Trophoblast cell (in vitro differentiated cells and primary cell): ENCODE results near the gene ENTPD8.

Experiments
- DNase-seq, 2 donors: peaks; one replicate each; pipeline ENCODE4 v3.0.0-alpha.2; 2016
- H2AFZ ChIP-seq: 2 replicates; pipeline ENCODE4 v1.6.1; 2013; ENCODE audit warnings: low read length, moderate library complexity, mild to moderate bottlenecking; ENCODE audit not compliant: insufficient read depth, poor library complexity
- H2AK5ac ChIP-seq: 2 replicates; pipeline ENCODE4 v1.6.1; 2013; ENCODE audit warnings: mild to moderate bottlenecking, low read length
- H2BK120ac ChIP-seq: 2 replicates; pipeline ENCODE4 v1.6.1; 2013; ENCODE audit warnings: low read length, mild to moderate bottlenecking, moderate library complexity; ENCODE audit not compliant: insufficient read depth, poor library complexity
- H2BK12ac ChIP-seq: 2 replicates; pipeline ENCODE4 v1.6.1; 2013; ENCODE audit warnings: mild to moderate bottlenecking, low read length, moderate library complexity
- H2BK5ac ChIP-seq: 2 replicates; pipeline ENCODE4 v1.6.1; 2013; ENCODE audit warnings: low read length, low read depth, moderate library complexity, mild to moderate bottlenecking; ENCODE audit not compliant: poor library complexity
- H3K14ac ChIP-seq: 2 replicates; pipeline ENCODE4 v1.6.1; 2013; ENCODE audit warnings: mild to moderate bottlenecking, low read length
- H3K18ac ChIP-seq: 2 replicates; pipeline ENCODE4 v1.6.1; 2013; ENCODE audit warnings: mild to moderate bottlenecking, low read length
- H3K23ac ChIP-seq: 2 replicates; pipeline ENCODE4 v1.6.1; 2013; ENCODE audit warnings: low read length
- H3K27ac ChIP-seq: 2 replicates; pipeline ENCODE4 v1.5.1; 2013; ENCODE audit warnings: low read depth, mild to moderate bottlenecking, inconsistent platforms, low read length, moderate library complexity
- H3K27me3 ChIP-seq: 2 replicates; pipeline ENCODE4 v1.6.1; 2013; ENCODE audit warnings: inconsistent platforms, mild to moderate bottlenecking, low read length, moderate library complexity; ENCODE audit not compliant: insufficient read depth
- H3K36me3 ChIP-seq, 2 experiments: 1 replicate in 1 of 2; 2 replicates in 1 of 2; pipeline ENCODE4 v1.6.1; 2013; ENCODE audit warnings: low read length in 2 of 2, mild to moderate bottlenecking in 2 of 2, moderate library complexity in 1 of 2; ENCODE audit not compliant: insufficient read depth in 2 of 2, control insufficient read depth in 1 of 2
- H3K4ac ChIP-seq: 2 replicates; pipeline ENCODE4 v1.6.1; 2013; ENCODE audit warnings: low read depth, mild to moderate bottlenecking, low read length, moderate library complexity
- H3K4me1 ChIP-seq, 2 experiments: 1 replicate in 1 of 2; 2 replicates in 1 of 2; pipeline ENCODE4 v1.6.1; 2013; ENCODE audit warnings: low read length in 2 of 2, mild to moderate bottlenecking in 2 of 2, moderate library complexity in 1 of 2; ENCODE audit not compliant: insufficient read depth in 2 of 2, control insufficient read depth in 1 of 2
- H3K4me2 ChIP-seq: 2 replicates; pipeline ENCODE4 v1.6.1; 2013; ENCODE audit warnings: inconsistent platforms, mild to moderate bottlenecking, low read length, moderate library complexity
- H3K4me3 ChIP-seq: 2 replicates; pipeline ENCODE4 v1.5.1; 2013; ENCODE audit warnings: mild to moderate bottlenecking, low read depth, low read length, inconsistent platforms
- H3K79me1 ChIP-seq: one replicate; pipeline ENCODE4 v1.6.1; 2013; ENCODE audit warnings: low read length
- H3K79me2 ChIP-seq: 2 replicates; pipeline ENCODE4 v1.6.1; 2013; ENCODE audit warnings: low read length, mild to moderate bottlenecking; ENCODE audit not compliant: control insufficient read depth, insufficient read depth, poor library complexity
- H3K9ac ChIP-seq: 2 replicates; pipeline ENCODE4 v1.6.1; 2013; ENCODE audit warnings: mild to moderate bottlenecking, low read length
- H3K9me3 ChIP-seq: 2 replicates; pipeline ENCODE4 v1.6.1; 2013; ENCODE audit warnings: low read depth, mild to moderate bottlenecking, control low read depth, inconsistent platforms, low read length; ENCODE audit not compliant: insufficient read depth
- H4K12ac ChIP-seq: 2 replicates; pipeline ENCODE4 v1.6.1; 2013; ENCODE audit warnings: low read depth, mild to moderate bottlenecking, low read length, moderate library complexity
- H4K8ac ChIP-seq: 2 replicates; pipeline ENCODE4 v1.6.1; 2013; ENCODE audit warnings: low read depth, mild to moderate bottlenecking, low read length, moderate library complexity
- H4K91ac ChIP-seq: one replicate; pipeline ENCODE4 v1.6.1; 2013; ENCODE audit warnings: low read depth, mild to moderate bottlenecking, low read length, moderate library complexity
- WGBS: extraction: QIAGEN DNeasy Blood & Tissue Kit; methylation state at CpG from one replicate; pipeline ENCODE4 v1.1.7; 2013; ENCODE audit warnings: missing lambda C conversion rate; ENCODE audit not compliant: insufficient read length, insufficient coverage; ENCODE audit errors: extremely low coverage; 5-methylcytosine and 5-hydroxymethylcytosine counted together

The ENTPD8 gene

GRCh38 chr9:137409515-137409914, 31.6 kb downstream of the ENTPD8 start:
- H3K79me1 ChIP-seq, result peaks cover 2% of the 10 kb centered on the region
- H3K9ac ChIP-seq, result no peak overlapping the region
- WGBS, result no CpG with 5 or more reads among the region's 11 CpGs
- DNase-seq, result no peak
- no peak overlapping the region for H3K4me3 ChIP-seq
- H3K14ac ChIP-seq, result no peak overlapping the region
- H4K12ac ChIP-seq, result no peak overlapping the region
- H4K8ac ChIP-seq, result no peak overlapping the region
- H3K36me3 ChIP-seq, result peaks cover 0 to 2% of the 10 kb centered on the region in 2 experiments
- no peak overlapping the region for H2BK5ac ChIP-seq
- H3K4me1 ChIP-seq, result peaks cover 0 to 16% of the 10 kb centered on the region in 2 experiments
- no peak overlapping the region for H3K4ac ChIP-seq
- H3K27ac ChIP-seq, result no peak overlapping the region
- no peak overlapping the region for H3K4me2 ChIP-seq
- peaks cover 3% of the 10 kb centered on the region for H3K27me3 ChIP-seq
- no peak overlapping the region for H3K23ac ChIP-seq
- no peak overlapping the region for H2AK5ac ChIP-seq
- no peak overlapping the region for H2AFZ ChIP-seq
- H4K91ac ChIP-seq, result no peak overlapping the region
- no peaks in the 10 kb centered on the region for H3K9me3 ChIP-seq
- no peak overlapping the region for H3K18ac ChIP-seq
- no peak overlapping the region for H2BK12ac ChIP-seq
- H2BK120ac ChIP-seq, result no peak overlapping the region
- peaks cover 2% of the 10 kb centered on the region for H3K79me2 ChIP-seq

GRCh38 chr9:137408651-137409405, 32.3 kb downstream of the ENTPD8 start:
- no peak overlapping the region for H3K27ac ChIP-seq

GRCh38 chr9:137407590-137408300, 33.4 kb downstream of the ENTPD8 start:
- no peak overlapping the region for H2AK5ac ChIP-seq
- no peak overlapping the region for H3K4me3 ChIP-seq
- peaks cover 0 to 2% of the 10 kb centered on the region in 2 experiments for H3K36me3 ChIP-seq
- no peak overlapping the region for H3K23ac ChIP-seq
- H2BK12ac ChIP-seq, result no peak overlapping the region
- no peak overlapping the region for H3K4ac ChIP-seq
- H4K12ac ChIP-seq, result no peak overlapping the region
- peaks cover 2% of the 10 kb centered on the region for H3K79me2 ChIP-seq
- no peak overlapping the region for H3K14ac ChIP-seq
- H2AFZ ChIP-seq, result no peak overlapping the region
- H4K8ac ChIP-seq, result no peak overlapping the region
- H3K9me3 ChIP-seq, result no peaks in the 10 kb centered on the region
- H3K27ac ChIP-seq, result no peak overlapping the region
- peaks cover 2% of the 10 kb centered on the region for H3K79me1 ChIP-seq
- H3K9ac ChIP-seq, result no peak overlapping the region
- DNase-seq, result no peak
- no peak overlapping the region for H2BK5ac ChIP-seq
- H3K4me2 ChIP-seq, result no peak overlapping the region
- peaks cover 3% of the 10 kb centered on the region for H3K27me3 ChIP-seq
- no peak overlapping the region for H2BK120ac ChIP-seq
- H4K91ac ChIP-seq, result no peak overlapping the region
- WGBS, result no CpG with 5 or more reads among the region's 31 CpGs
- peaks cover 0 to 16% of the 10 kb centered on the region in 2 experiments for H3K4me1 ChIP-seq
- no peak overlapping the region for H3K18ac ChIP-seq

More at GRCh38 chr9:137408651-137409405, 32.3 kb downstream of the ENTPD8 start:
- H3K9me3 ChIP-seq, result no peaks in the 10 kb centered on the region
- no peak overlapping the region for H2BK12ac ChIP-seq
- peaks cover 2% of the 10 kb centered on the region for H3K79me2 ChIP-seq
- no peak overlapping the region for H2BK5ac ChIP-seq
- peaks cover 2% of the 10 kb centered on the region for H3K79me1 ChIP-seq
- DNase-seq, result peak; percentile 70 to 77
- no peak overlapping the region for H2AFZ ChIP-seq
- H3K14ac ChIP-seq, result no peak overlapping the region
- no peak overlapping the region for H4K12ac ChIP-seq
- H3K4me2 ChIP-seq, result no peak overlapping the region
- peaks cover 0 to 2% of the 10 kb centered on the region in 2 experiments for H3K36me3 ChIP-seq
- no peak overlapping the region for H3K18ac ChIP-seq
- H3K23ac ChIP-seq, result no peak overlapping the region
- H3K27me3 ChIP-seq, result peaks cover 3% of the 10 kb centered on the region
- H3K4me3 ChIP-seq, result no peak overlapping the region
- H4K91ac ChIP-seq, result no peak overlapping the region
- no CpG with 5 or more reads among the region's 24 CpGs for WGBS
- H2AK5ac ChIP-seq, result no peak overlapping the region
- no peak overlapping the region for H4K8ac ChIP-seq
- H2BK120ac ChIP-seq, result no peak overlapping the region
- H3K4ac ChIP-seq, result no peak overlapping the region
- peaks cover 0 to 16% of the 10 kb centered on the region in 2 experiments for H3K4me1 ChIP-seq
- H3K9ac ChIP-seq, result no peak overlapping the region

GRCh38 chr9:137406876-137407589, 34.1 kb downstream of the ENTPD8 start:
- no peaks in the 10 kb centered on the region for H3K9me3 ChIP-seq
- no peak overlapping the region for H3K4me3 ChIP-seq
- no peak overlapping the region for H2AK5ac ChIP-seq
- H3K23ac ChIP-seq, result no peak overlapping the region
- peaks cover 3% of the 10 kb centered on the region for H3K27me3 ChIP-seq
- peaks cover 2% of the 10 kb centered on the region for H3K79me2 ChIP-seq
- peaks cover 0 to 16% of the 10 kb centered on the region in 2 experiments for H3K4me1 ChIP-seq
- WGBS, result no CpG with 5 or more reads among the region's 63 CpGs
- H3K14ac ChIP-seq, result no peak overlapping the region
- H4K12ac ChIP-seq, result no peak overlapping the region
- peaks cover 2% of the 10 kb centered on the region for H3K79me1 ChIP-seq
- no peak overlapping the region for H3K18ac ChIP-seq
- DNase-seq, result peak; percentile 44 to 53
- H4K91ac ChIP-seq, result no peak overlapping the region
- no peak overlapping the region for H3K4ac ChIP-seq
- H3K27ac ChIP-seq, result no peak overlapping the region
- no peak overlapping the region for H2AFZ ChIP-seq
- no peak overlapping the region for H3K9ac ChIP-seq
- peak overlapping the region; percentile 8 for H4K8ac ChIP-seq
- no peak overlapping the region for H2BK5ac ChIP-seq
- no peak overlapping the region for H2BK12ac ChIP-seq
- H2BK120ac ChIP-seq, result no peak overlapping the region
- H3K4me2 ChIP-seq, result peak overlapping the region; percentile 61
- peaks cover 0 to 2% of the 10 kb centered on the region in 2 experiments for H3K36me3 ChIP-seq
